ENCODE measurements around the gene MAP1A. TPM values are rescaled to one million over a fixed set of nuclear protein-coding genes. Genes with fewer than 3 reads are reported as not detected.

MAP1A gene
- total RNA-seq, 1 experiment from 2014 or later = 2.3 TPM

- H3K4me3 ChIP-seq = no peak overlapping the region
- no peaks in the 10 kb centered on the region for H3K36me3 ChIP-seq
- H3K9me3 ChIP-seq = no peaks in the 10 kb centered on the region
- DNase-seq = no peak
- H3K27me3 ChIP-seq = no peaks in the 10 kb centered on the region
Observed at GRCh38 chr15:43508421-43508820, 9.0 kb upstream of the MAP1A start.

- H3K27me3 ChIP-seq = no peaks in the 10 kb centered on the region
- no peak overlapping the region for H3K4me3 ChIP-seq
- no peaks in the 10 kb centered on the region for H3K9me3 ChIP-seq
- no peaks in the 10 kb centered on the region for H3K36me3 ChIP-seq
- DNase-seq = no peak
Observed at GRCh38 chr15:43508991-43509659, 8.3 kb upstream of the MAP1A start.

- no peaks in the 10 kb centered on the region for H3K36me3 ChIP-seq
- no peak for DNase-seq
- no peaks in the 10 kb centered on the region for H3K27me3 ChIP-seq
- no peaks in the 10 kb centered on the region for H3K9me3 ChIP-seq
- H3K4me3 ChIP-seq = peak overlapping the region; percentile 68
Observed at GRCh38 chr15:43509660-43510199, 7.7 kb upstream of the MAP1A start.

- no peaks in the 10 kb centered on the region for H3K27me3 ChIP-seq
- H3K4me3 ChIP-seq = peak overlapping the region; percentile 68
- peak; percentile 99 for DNase-seq
- no peaks in the 10 kb centered on the region for H3K36me3 ChIP-seq
- H3K9me3 ChIP-seq = no peaks in the 10 kb centered on the region
Observed at GRCh38 chr15:43510200-43511011, 7.0 kb upstream of the MAP1A start.

- peak overlapping the region; percentile 68 for H3K4me3 ChIP-seq
- DNase-seq = no peak
Observed at GRCh38 chr15:43511012-43511885, 6.2 kb upstream of the MAP1A start.

GRCh38 chr15:43513550-43513949 lies 3.9 kb upstream of the MAP1A start:
- no peak overlapping the region for H3K4me3 ChIP-seq
- no peak for DNase-seq
- H3K36me3 ChIP-seq = no peaks in the 10 kb centered on the region
- H3K27me3 ChIP-seq = no peaks in the 10 kb centered on the region
- no peaks in the 10 kb centered on the region for H3K9me3 ChIP-seq

More at GRCh38 chr15:43511012-43511885, 6.2 kb upstream of the MAP1A start:
- H3K36me3 ChIP-seq = no peaks in the 10 kb centered on the region
- H3K27me3 ChIP-seq = no peaks in the 10 kb centered on the region
- no peaks in the 10 kb centered on the region for H3K9me3 ChIP-seq

GRCh38 chr15:43514241-43515057 lies 3.0 kb upstream of the MAP1A start:
- DNase-seq = no peak
- no peaks in the 10 kb centered on the region for H3K9me3 ChIP-seq
- H3K36me3 ChIP-seq = no peaks in the 10 kb centered on the region
- H3K27me3 ChIP-seq = no peaks in the 10 kb centered on the region
- no peak overlapping the region for H3K4me3 ChIP-seq

- Histone ChIP-seq H3K9me3 (no peaks in the 10 kb centered on the region), H3K36me3 (no peaks in the 10 kb centered on the region), H3K4me3 (no peak overlapping the region), H3K27me3 (no peaks in the 10 kb centered on the region)
- DNase-seq = no peak
Observed at GRCh38 chr15:43515741-43516140, 1.7 kb upstream of the MAP1A start.

GRCh38 chr15:43516185-43516584 lies 1.2 kb upstream of the MAP1A start:
- peak; percentile 70 for DNase-seq
- Histone ChIP-seq H3K27me3 (no peaks in the 10 kb centered on the region), H3K9me3 (no peaks in the 10 kb centered on the region), H3K4me3 (no peak overlapping the region), H3K36me3 (no peaks in the 10 kb centered on the region)

GRCh38 chr15:43516801-43517353 lies 531 bp upstream of the MAP1A start:
- H3K36me3 ChIP-seq = no peaks in the 10 kb centered on the region
- H3K9me3 ChIP-seq = no peaks in the 10 kb centered on the region
- H3K27me3 ChIP-seq = no peaks in the 10 kb centered on the region
- no peak for DNase-seq
- no peak overlapping the region for H3K4me3 ChIP-seq

GRCh38 chr15:43518197-43518761 lies 871 bp downstream of the MAP1A start:
- no peaks in the 10 kb centered on the region for H3K36me3 ChIP-seq
- H3K9me3 ChIP-seq = no peaks in the 10 kb centered on the region
- peak overlapping the region; percentile 28 for H3K4me3 ChIP-seq
- H3K27me3 ChIP-seq = no peaks in the 10 kb centered on the region
- no peak for DNase-seq

GRCh38 chr15:43519196-43519595 lies 1.8 kb downstream of the MAP1A start:
- Histone ChIP-seq H3K27me3 (no peaks in the 10 kb centered on the region), H3K4me3 (no peak overlapping the region), H3K36me3 (no peaks in the 10 kb centered on the region), H3K9me3 (no peaks in the 10 kb centered on the region)
- DNase-seq = no peak

- no peaks in the 10 kb centered on the region for H3K27me3 ChIP-seq
- H3K36me3 ChIP-seq = no peaks in the 10 kb centered on the region
- no peak for DNase-seq
- no peak overlapping the region for H3K4me3 ChIP-seq
- H3K9me3 ChIP-seq = no peaks in the 10 kb centered on the region
Observed at GRCh38 chr15:43520138-43520537, 2.7 kb downstream of the MAP1A start.

- Histone ChIP-seq H3K4me3 (no peak overlapping the region), H3K27me3 (no peaks in the 10 kb centered on the region), H3K9me3 (no peaks in the 10 kb centered on the region), H3K36me3 (no peaks in the 10 kb centered on the region)
- no peak for DNase-seq
Observed at GRCh38 chr15:43521419-43521818, 4.0 kb downstream of the MAP1A start.

- H3K36me3 ChIP-seq = no peaks in the 10 kb centered on the region
- no peaks in the 10 kb centered on the region for H3K27me3 ChIP-seq
- H3K4me3 ChIP-seq = no peak overlapping the region
- DNase-seq = no peak
- no peaks in the 10 kb centered on the region for H3K9me3 ChIP-seq
Observed at GRCh38 chr15:43522247-43522646, 4.8 kb downstream of the MAP1A start.

- no peak for DNase-seq
- Histone ChIP-seq H3K27me3 (no peaks in the 10 kb centered on the region), H3K9me3 (no peaks in the 10 kb centered on the region), H3K36me3 (no peaks in the 10 kb centered on the region), H3K4me3 (no peak overlapping the region)
Observed at GRCh38 chr15:43523646-43524045, 6.2 kb downstream of the MAP1A start.
